Prostate gland (tissue), 2 donors: Measurements from ENCODE around the gene RRAS. TPM values are rescaled to one million over a fixed set of nuclear protein-coding genes. Genes with fewer than 3 reads are reported as not detected.

Source experiments
- DNase-seq: peaks from one replicate; pipeline ENCODE4 v3.0.0-alpha.2; 2019; ENCODE audit warnings: low spot score
- H3K27ac ChIP-seq, 2 donors: fragments of 200-600 bp; sonication (generic); 2 replicates each; pipeline ENCODE4 v1.5.1; 2017 to 2019
- H3K27me3 ChIP-seq: fragments of 200-600 bp; sonication (generic); replicated peaks from 2 replicates; pipeline ENCODE4 v1.5.1; 2019; ENCODE audit not compliant: insufficient read depth
- H3K36me3 ChIP-seq, 2 donors: fragments of 200-600 bp; sonication (generic); 1 replicate in 1 of 2; 2 replicates in 1 of 2; pipeline versions ENCODE4 v1.5.1 to v1.8.1; 2017 to 2019
- H3K4me1 ChIP-seq: fragments of 200-600 bp; sonication (generic); replicated peaks from 2 replicates; pipeline ENCODE4 v1.5.1; 2019
- H3K4me3 ChIP-seq, 2 donors: fragments of 200-600 bp; sonication (generic); 2 replicates each; pipeline ENCODE4 v1.5.1; 2017 to 2019
- H3K9me3 ChIP-seq: fragments of 200-600 bp; sonication (generic); 2 replicates; pipeline ENCODE4 v1.5.1; 2017
- POLR2A ChIP-seq: fragments of 450-650 bp; IDR thresholded peaks from one replicate; pipeline ENCODE4 v1.6.1; 2016; ENCODE audit warnings: antibody characterized with exemption, mild to moderate bottlenecking
- POLR2AphosphoS5 ChIP-seq: sonication (generic); formaldehyde crosslinking; IDR thresholded peaks from one replicate; pipeline ENCODE4 v1.6.1; 2017; ENCODE audit warnings: antibody characterized with exemption
- WGBS: methylation state at CpG from one replicate; pipeline ENCODE4 v1.1.5; 2018; 5-methylcytosine and 5-hydroxymethylcytosine counted together
- intact Hi-C: fragments of 100-400 bp; cut with DNase I; formaldehyde crosslinking; loops from one replicate; pipeline ENCODE4 v1.14.2; 2022
- total RNA-seq, 2 donors: library from RNA; depleted of rRNA; stranded (reverse); fragments of >200 nt; gene quantifications; one replicate each; pipeline ENCODE4 v1.1.0, GENCODE V29; 2016
- TF ChIP-seq, protein P1 (sequence below), 4 experiments: fragments of 200-600 bp in 2 of 4; fragments of 450-650 bp in 2 of 4; sonication (generic) in 2 of 4; IDR thresholded peaks; 1 replicate in 3 of 4; 2 replicates in 1 of 4; pipeline ENCODE4 v1.5.1; 2016 to 2019; ENCODE audit warnings: antibody characterized with exemption in 4 of 4, mild to moderate bottlenecking in 2 of 4, moderate library complexity in 2 of 4

RRAS gene
- total RNA-seq, 2 donors from 2014 or later = 59.1 to 72.3 TPM

DNA sequence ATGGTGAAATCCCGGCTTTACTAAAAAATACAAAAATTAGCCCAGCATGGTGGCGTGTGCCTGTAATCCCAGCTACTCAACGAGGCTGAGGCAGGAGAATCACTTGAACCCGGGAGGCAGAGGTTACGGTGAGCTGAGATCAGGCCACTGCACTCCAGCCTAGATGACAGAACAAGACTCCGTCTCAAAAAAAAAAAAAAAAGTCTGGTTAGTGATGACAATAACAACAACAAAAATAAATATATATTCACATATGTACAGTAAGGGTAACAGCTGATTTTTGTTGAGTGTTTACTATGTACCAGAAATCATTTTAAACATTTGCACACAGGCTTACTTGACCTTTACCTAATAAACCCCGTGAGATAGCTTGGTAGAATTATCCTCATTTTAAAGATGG is 23.0 kb downstream of the RRAS start:
- intact Hi-C loops = no loop called here
- Histone ChIP-seq H3K9me3 (no peaks in the 10 kb centered on the region), H3K36me3 (peaks cover 13 to 17% of the 10 kb centered on the region in 2 donors), H3K4me1 (peaks cover 6% of the 10 kb centered on the region), H3K4me3 (no peak overlapping the region), H3K27ac (no peak overlapping the region), H3K27me3 (no peaks in the 10 kb centered on the region)
- DNase-seq = no peak
- 94% methylated on average over 7 of the region's 7 CpGs for WGBS
- TF ChIP-seq POLR2A = no peak
- TF ChIP-seq POLR2AphosphoS5 = no peak
- TF ChIP-seq, protein P1, sequence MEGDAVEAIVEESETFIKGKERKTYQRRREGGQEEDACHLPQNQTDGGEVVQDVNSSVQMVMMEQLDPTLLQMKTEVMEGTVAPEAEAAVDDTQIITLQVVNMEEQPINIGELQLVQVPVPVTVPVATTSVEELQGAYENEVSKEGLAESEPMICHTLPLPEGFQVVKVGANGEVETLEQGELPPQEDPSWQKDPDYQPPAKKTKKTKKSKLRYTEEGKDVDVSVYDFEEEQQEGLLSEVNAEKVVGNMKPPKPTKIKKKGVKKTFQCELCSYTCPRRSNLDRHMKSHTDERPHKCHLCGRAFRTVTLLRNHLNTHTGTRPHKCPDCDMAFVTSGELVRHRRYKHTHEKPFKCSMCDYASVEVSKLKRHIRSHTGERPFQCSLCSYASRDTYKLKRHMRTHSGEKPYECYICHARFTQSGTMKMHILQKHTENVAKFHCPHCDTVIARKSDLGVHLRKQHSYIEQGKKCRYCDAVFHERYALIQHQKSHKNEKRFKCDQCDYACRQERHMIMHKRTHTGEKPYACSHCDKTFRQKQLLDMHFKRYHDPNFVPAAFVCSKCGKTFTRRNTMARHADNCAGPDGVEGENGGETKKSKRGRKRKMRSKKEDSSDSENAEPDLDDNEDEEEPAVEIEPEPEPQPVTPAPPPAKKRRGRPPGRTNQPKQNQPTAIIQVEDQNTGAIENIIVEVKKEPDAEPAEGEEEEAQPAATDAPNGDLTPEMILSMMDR (IDR thresholded peaks at IDR 0.05) = no peak

DNA sequence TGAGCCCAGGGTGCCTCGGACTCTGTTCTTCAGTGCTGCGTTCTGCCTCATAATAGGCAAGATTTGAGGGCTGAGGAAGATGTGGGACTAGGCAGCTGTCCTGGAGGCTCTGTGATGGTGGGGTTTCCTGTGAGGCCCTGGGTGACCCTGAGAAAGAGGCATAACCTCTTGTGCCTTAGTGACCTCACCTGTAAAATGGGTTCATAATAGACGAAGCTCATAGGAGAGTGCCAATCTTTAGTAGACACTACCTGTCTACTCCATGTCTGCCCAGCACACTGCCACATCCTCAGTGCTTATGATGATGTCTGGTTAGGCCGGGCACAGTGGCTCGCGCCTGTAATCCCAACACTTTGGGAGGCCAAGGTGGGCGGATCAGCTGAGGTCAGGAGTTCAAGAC is 23.4 kb downstream of the RRAS start:
- Histone ChIP-seq H3K9me3 (no peaks in the 10 kb centered on the region), H3K27ac (no peak overlapping the region), H3K36me3 (peaks cover 13 to 17% of the 10 kb centered on the region in 2 donors), H3K4me1 (peaks cover 6% of the 10 kb centered on the region), H3K4me3 (no peak overlapping the region), H3K27me3 (no peaks in the 10 kb centered on the region)
- DNase-seq = no peak
- intact Hi-C loops = no loop called here
- WGBS = 93% methylated on average over 7 of the region's 7 CpGs
- TF ChIP-seq POLR2A (no peak), POLR2AphosphoS5 (no peak)
- TF ChIP-seq, protein P1 (IDR thresholded peaks at IDR 0.05) = no peak

DNA sequence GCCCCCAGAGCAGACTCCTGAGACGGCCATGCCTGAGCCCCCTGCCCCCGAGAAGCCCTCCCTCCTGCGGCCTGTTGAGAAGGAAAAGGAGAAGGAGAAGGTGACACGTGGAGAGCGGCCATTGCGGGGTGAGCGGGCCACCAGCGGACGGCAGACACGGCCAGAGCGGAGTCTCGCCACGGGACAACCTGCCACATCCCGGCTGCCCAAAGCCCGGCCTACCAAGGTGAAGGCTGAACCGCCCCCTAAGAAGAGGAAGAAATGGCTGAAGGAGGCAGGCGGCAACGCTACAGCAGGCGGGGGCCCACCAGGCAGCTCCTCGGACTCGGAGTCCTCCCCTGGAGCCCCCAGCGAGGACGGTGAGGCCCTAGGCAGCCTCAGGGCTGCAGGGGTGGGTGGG is 24.1 kb downstream of the RRAS start:
- Histone ChIP-seq H3K4me3 (no peak overlapping the region), H3K9me3 (no peaks in the 10 kb centered on the region), H3K36me3 (peaks cover 13 to 17% of the 10 kb centered on the region in 2 donors), H3K27ac (no peak overlapping the region), H3K27me3 (no peaks in the 10 kb centered on the region), H3K4me1 (peaks cover 6% of the 10 kb centered on the region)
- intact Hi-C loops = no loop called here
- no peak for TF ChIP-seq POLR2AphosphoS5
- TF ChIP-seq, protein P1 (IDR thresholded peaks at IDR 0.05) = no peak
- no peak for TF ChIP-seq POLR2A
- no peak for DNase-seq
- WGBS = 95% methylated on average over 16 of the region's 23 CpGs

DNA sequence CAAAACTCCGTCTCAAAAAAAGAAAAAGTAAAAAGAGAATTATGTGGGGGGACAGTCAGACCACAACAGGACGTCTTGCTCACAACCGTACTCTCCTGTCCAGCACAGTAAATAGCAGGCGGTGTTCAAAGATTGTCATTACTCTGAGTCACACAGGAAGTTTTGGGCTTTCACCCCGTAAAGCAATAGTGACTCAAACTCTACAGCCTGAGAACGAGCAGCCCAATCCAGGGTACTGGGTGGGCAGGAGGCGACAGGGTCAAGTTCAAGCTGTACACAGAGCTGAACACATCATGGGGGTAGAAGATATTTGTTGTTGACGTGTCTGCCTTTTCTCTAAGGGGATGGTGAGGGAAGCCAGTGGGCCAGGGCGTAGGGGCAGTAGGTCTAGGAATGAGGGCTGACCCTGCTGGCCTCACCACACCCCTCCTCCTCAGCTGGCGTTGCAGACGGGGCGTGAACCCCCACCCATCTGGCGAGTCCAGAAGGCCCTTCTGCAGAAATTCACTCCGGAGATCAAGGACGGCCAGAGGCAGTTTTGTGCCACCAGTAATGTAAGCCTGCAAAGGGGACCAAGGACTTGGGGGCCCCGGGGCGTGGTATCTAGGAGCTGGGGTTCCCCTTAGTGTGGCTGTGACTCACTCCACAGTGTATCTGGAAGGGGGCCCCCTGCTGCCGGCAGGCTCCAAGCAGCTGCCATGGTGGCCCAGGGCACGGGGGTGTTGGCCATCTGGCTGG is 25.7 kb downstream of the RRAS start:
- no peak for DNase-seq
- intact Hi-C loops = no loop called here
- Histone ChIP-seq H3K27me3 (no peaks in the 10 kb centered on the region), H3K9me3 (no peaks in the 10 kb centered on the region), H3K4me3 (no peak overlapping the region), H3K36me3 (peaks cover 11 to 17% of the 10 kb centered on the region in 2 donors), H3K27ac (peak overlapping the region; percentile 37 to 43), H3K4me1 (peaks cover 6% of the 10 kb centered on the region)
- TF ChIP-seq POLR2AphosphoS5 (no peak), POLR2A (no peak)
- TF ChIP-seq, protein P1 (IDR thresholded peaks at IDR 0.05) = no peak
- WGBS = 80% methylated on average over 19 of the region's 19 CpGs

DNA sequence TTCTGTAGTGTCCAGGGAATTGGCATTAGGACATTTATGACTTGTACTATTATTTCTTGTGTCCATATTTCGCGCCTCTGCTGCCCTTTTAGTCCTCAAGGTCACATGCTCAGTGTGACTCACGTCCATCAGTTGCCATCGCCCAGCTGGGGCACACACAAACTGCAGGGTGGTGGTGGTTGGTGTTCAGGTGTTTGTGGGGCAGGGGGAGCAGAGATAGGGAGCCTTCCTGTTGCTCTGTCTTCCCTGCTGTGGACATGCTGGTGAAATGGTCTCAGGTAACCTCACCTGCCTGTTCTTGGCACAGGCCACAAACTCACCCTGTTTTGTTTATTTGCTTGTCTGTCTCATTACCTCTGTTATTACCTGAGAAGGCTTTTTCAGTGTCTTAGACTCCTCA is 26.6 kb downstream of the RRAS start:
- Histone ChIP-seq H3K36me3 (peaks cover 11 to 18% of the 10 kb centered on the region in 2 donors), H3K27me3 (no peaks in the 10 kb centered on the region), H3K27ac (peak overlapping the region; percentile 37 to 43), H3K4me1 (peaks cover 6% of the 10 kb centered on the region), H3K9me3 (no peaks in the 10 kb centered on the region), H3K4me3 (no peak overlapping the region)
- WGBS = 63% methylated on average over 4 of the region's 4 CpGs
- peak; percentile 40 for DNase-seq
- peak; percentile 65 for TF ChIP-seq POLR2AphosphoS5
- TF ChIP-seq POLR2A = no peak
- intact Hi-C loops = no loop called here
